HL-60 (cell line): ENCODE results near the gene TNFAIP2.

Experiments used
- DNase-seq, 2 experiments: peaks; one replicate each; pipeline ENCODE4 v3.0.0-alpha.2; 2010 to 2020; ENCODE audit warnings: low read depth in 1 of 2, low spot score in 1 of 2
- H3K27ac ChIP-seq: fragments of 250-450 bp; sonication (Bioruptor Pico); replicated peaks from 2 replicates; pipeline ENCODE4 v1.5.1; 2020; ENCODE audit warnings: mild to moderate bottlenecking, moderate library complexity
- H3K27me3 ChIP-seq: fragments of 250-450 bp; sonication (Bioruptor Pico); 2 replicates; pipeline ENCODE4 v1.5.1; 2021; ENCODE audit warnings: mild to moderate bottlenecking, moderate library complexity; ENCODE audit not compliant: insufficient read depth, poor library complexity, severe bottlenecking
- H3K4me3 ChIP-seq: replicated peaks from 2 replicates; pipeline ENCODE4 v1.5.1; 2011; ENCODE audit warnings: mild to moderate bottlenecking, control low read depth, low read length; ENCODE audit not compliant: insufficient read depth
- GABPA ChIP-seq: IDR thresholded peaks from 2 replicates; pipeline ENCODE4 v1.6.1; 2012; ENCODE audit warnings: low read depth
- POLR2AphosphoS5 ChIP-seq: IDR thresholded peaks from 2 replicates; pipeline ENCODE4 v1.6.1; 2012; ENCODE audit warnings: low read depth
- SPI1 ChIP-seq: IDR thresholded peaks from 2 replicates; pipeline ENCODE4 v1.6.1; 2012; ENCODE audit warnings: low read depth, mild to moderate bottlenecking, borderline replicate concordance
- TF ChIP-seq, protein P1 (sequence below): IDR thresholded peaks from one replicate; pipeline ENCODE4 v1.5.1; 2011; ENCODE audit warnings: low read length, control low read depth, inconsistent platforms; ENCODE audit not compliant: insufficient read depth
- TF ChIP-seq, protein P2 (sequence below): IDR thresholded peaks from 2 replicates; pipeline ENCODE4 v1.6.1; 2012; ENCODE audit warnings: low read depth; ENCODE audit not compliant: insufficient replicate concordance

The TNFAIP2 gene

GRCh38 chr14:103135333-103136260 is 12.3 kb downstream of the TNFAIP2 start:
- TF ChIP-seq POLR2AphosphoS5 (no peak), GABPA (no peak), SPI1 (no peak)
- TF ChIP-seq, protein P1, sequence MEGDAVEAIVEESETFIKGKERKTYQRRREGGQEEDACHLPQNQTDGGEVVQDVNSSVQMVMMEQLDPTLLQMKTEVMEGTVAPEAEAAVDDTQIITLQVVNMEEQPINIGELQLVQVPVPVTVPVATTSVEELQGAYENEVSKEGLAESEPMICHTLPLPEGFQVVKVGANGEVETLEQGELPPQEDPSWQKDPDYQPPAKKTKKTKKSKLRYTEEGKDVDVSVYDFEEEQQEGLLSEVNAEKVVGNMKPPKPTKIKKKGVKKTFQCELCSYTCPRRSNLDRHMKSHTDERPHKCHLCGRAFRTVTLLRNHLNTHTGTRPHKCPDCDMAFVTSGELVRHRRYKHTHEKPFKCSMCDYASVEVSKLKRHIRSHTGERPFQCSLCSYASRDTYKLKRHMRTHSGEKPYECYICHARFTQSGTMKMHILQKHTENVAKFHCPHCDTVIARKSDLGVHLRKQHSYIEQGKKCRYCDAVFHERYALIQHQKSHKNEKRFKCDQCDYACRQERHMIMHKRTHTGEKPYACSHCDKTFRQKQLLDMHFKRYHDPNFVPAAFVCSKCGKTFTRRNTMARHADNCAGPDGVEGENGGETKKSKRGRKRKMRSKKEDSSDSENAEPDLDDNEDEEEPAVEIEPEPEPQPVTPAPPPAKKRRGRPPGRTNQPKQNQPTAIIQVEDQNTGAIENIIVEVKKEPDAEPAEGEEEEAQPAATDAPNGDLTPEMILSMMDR = no peak
- TF ChIP-seq, protein P2, sequence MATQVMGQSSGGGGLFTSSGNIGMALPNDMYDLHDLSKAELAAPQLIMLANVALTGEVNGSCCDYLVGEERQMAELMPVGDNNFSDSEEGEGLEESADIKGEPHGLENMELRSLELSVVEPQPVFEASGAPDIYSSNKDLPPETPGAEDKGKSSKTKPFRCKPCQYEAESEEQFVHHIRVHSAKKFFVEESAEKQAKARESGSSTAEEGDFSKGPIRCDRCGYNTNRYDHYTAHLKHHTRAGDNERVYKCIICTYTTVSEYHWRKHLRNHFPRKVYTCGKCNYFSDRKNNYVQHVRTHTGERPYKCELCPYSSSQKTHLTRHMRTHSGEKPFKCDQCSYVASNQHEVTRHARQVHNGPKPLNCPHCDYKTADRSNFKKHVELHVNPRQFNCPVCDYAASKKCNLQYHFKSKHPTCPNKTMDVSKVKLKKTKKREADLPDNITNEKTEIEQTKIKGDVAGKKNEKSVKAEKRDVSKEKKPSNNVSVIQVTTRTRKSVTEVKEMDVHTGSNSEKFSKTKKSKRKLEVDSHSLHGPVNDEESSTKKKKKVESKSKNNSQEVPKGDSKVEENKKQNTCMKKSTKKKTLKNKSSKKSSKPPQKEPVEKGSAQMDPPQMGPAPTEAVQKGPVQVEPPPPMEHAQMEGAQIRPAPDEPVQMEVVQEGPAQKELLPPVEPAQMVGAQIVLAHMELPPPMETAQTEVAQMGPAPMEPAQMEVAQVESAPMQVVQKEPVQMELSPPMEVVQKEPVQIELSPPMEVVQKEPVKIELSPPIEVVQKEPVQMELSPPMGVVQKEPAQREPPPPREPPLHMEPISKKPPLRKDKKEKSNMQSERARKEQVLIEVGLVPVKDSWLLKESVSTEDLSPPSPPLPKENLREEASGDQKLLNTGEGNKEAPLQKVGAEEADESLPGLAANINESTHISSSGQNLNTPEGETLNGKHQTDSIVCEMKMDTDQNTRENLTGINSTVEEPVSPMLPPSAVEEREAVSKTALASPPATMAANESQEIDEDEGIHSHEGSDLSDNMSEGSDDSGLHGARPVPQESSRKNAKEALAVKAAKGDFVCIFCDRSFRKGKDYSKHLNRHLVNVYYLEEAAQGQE = no peak
- Histone ChIP-seq H3K27me3 (no peaks in the 10 kb centered on the region), H3K4me3 (no peak overlapping the region), H3K27ac (no peak overlapping the region)
- DNase-seq = no peak

DNA sequence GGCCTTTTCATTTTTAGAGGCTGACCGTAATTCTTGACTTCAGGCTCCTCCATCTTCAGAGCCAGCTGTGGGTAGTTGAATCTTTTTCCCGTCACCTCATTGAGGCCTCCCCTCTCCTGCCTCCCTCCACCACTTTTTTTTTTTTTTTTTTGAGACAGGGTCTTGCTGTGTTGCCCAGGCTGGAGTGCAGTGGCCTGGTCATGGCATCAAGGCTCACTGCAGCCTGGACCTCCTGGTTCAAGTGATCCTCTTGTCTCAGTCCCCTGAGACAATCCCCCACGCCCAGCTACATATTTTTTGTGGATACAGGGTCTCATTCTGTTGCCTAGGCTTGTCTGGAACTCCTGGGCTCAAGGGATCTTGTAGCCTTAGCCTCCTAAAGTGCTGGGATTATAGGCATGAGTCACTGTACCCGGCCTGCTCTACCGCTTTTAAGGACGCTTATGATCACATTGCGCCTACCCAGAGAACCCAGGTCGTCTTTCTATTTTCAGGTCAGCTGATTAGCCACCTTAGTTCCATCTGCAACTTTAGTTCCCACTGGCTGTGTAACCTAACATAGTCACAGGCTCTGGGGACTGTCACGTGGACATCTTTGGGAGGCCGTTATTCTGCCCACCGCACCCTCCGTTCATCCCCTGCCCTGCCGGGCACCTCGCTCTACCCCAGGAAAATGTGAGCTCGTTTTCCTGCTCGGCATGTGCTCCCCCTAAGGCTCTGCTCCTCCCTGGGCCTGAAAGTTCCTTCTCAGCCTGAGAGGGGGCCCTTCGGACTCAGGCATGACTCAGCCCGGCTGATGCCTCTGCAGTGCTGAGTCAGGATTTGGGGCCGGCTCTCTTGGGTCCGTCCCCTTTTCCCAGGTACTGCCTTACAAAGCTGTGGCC is 13.4 kb downstream of the TNFAIP2 start:
- H3K4me3 ChIP-seq = no peak overlapping the region
- no peaks in the 10 kb centered on the region for H3K27me3 ChIP-seq
- TF ChIP-seq GABPA = no peak
- TF ChIP-seq SPI1 = no peak
- TF ChIP-seq, protein P1 = no peak
- no peak for TF ChIP-seq POLR2AphosphoS5
- TF ChIP-seq, protein P2 = no peak
- peak in 1 of 2 experiments; percentile 20 for DNase-seq
- H3K27ac ChIP-seq = no peak overlapping the region

GRCh38 chr14:103137689-103138300 is 14.5 kb downstream of the TNFAIP2 start:
- no peaks in the 10 kb centered on the region for H3K27me3 ChIP-seq
- no peak for DNase-seq
- TF ChIP-seq SPI1 = no peak
- TF ChIP-seq POLR2AphosphoS5 = no peak
- TF ChIP-seq, protein P1 = no peak
- TF ChIP-seq, protein P2 = no peak
- TF ChIP-seq GABPA = no peak
- no peak overlapping the region for H3K27ac ChIP-seq
- H3K4me3 ChIP-seq = no peak overlapping the region
